Dermis blood vessel endothelial cell (primary cell): ENCODE measurements around the gene ESRRA. TPM values are rescaled to one million over a fixed set of nuclear protein-coding genes. Genes with fewer than 3 reads are reported as not detected.

Source experiments
- DNase-seq: peaks from one replicate; pipeline ENCODE4 v3.0.0; 2010
- total RNA-seq: library from RNA; depleted of rRNA; stranded (reverse); fragments of >200 nt; gene quantifications from 2 replicates; pipeline ENCODE4 v1.2.3, GENCODE V29; 2014

ESRRA gene
- total RNA-seq, 1 donor from 2014 or later: 76.7 TPM

DNA sequence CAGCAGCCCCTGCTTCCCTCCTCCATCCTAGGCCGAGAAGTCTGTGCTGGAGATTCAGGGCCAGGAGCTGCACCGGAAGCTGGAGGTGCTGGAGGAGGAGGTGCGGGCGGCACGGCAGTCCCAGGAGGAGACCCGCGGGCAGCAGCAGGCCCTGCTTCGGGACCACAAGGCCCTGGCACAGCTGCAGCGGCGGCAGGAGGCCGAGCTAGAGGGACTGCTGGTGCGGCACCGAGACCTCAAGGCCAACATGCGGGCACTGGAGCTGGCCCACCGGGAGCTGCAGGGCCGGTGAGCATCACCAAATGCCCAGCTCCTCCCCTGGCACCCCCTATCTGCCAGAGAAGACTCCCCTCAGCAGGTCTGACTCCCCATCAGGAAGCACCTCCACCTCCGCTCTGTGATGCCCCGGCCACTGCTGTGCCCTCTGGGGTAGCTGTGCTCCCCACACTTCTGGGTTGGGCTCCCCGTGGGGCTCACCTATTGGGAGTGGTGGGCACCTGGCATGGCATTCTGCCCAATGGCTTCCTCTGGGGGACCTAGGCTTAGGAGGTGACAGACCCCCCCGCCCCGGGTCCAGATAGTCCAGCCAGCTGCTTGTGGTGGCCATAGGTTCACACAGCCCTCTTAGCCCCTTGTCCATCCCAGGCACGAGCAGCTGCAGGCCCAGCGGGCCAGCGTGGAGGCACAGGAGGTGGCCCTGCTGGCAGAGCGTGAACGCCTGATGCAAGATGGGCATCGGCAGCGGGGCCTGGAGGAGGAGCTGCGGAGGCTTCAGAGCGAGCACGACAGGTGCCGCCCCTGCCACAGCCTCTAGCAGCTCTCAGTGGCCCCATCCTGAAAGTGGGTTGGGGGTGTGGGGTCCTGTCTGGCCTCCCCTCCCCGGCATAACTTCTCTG lies 47.0 kb downstream of the ESRRA start:
- DNase-seq: no peak

DNA sequence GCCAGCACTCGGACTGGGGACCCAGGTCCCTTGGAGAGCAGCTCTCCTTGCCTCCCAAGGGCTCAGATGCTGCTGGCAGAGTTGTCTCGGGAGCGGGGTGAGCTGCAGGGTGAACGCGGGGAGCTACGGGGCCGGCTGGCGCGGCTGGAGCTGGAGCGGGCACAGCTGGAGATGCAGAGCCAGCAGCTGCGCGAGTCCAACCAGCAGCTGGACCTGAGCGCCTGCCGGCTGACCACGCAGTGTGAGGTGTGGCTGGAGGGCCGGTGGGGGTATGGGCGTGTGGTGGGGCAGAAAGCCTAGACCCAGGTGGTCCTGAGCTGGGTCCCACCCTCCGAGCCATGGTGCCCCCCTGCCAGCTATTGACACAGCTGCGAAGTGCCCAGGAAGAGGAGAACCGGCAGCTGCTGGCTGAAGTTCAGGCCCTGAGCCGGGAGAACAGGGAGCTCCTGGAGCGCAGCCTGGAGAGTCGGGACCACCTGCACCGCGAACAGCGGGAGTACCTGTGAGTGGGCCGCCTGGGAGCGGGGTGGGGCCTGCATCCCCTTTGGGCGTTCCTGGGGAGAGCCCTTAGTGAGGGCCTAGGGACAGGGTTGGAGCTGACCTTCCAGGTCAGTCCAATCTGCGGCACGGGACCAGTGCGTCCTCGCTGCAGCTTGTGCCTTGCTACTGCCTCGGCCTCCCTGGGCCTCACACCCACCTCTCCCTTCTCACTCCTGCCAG lies 47.8 kb downstream of the ESRRA start:
- no peak for DNase-seq

DNA sequence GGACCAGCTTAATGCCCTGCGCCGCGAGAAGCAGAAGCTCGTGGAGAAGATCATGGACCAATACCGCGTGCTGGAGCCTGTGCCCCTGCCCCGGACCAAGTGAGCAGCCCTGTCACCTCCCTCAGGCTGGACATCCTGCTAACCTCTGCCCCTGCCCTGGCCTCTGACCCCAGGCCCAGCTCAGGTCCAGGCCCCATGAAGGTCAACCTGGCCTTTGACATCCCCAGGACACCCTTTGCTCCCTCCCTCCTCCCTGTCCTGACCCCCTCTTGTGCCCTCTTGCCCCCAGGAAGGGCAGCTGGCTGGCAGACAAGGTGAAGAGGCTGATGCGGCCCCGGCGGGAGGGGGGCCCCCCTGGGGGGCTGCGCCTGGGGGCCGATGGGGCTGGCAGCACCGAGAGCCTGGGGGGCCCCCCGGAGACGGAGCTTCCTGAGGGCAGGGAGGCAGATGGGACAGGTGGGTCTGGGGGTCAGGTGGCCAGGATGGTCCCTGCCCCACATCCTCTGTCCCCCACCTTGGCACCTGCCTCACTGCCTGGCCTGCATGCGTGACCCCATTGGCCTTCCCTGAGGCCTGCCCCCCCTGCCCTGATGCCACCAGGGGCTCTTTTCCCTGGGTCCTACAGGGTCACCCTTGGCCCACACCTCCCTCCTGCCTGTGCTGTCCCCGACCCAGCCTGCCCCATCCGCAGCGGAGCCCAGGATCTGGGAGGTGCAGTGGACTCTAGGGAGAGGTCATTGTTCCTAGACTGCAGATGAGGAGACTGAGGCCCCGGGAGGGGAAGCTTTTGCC lies 48.6 kb downstream of the ESRRA start:
- DNase-seq: no peak

DNA sequence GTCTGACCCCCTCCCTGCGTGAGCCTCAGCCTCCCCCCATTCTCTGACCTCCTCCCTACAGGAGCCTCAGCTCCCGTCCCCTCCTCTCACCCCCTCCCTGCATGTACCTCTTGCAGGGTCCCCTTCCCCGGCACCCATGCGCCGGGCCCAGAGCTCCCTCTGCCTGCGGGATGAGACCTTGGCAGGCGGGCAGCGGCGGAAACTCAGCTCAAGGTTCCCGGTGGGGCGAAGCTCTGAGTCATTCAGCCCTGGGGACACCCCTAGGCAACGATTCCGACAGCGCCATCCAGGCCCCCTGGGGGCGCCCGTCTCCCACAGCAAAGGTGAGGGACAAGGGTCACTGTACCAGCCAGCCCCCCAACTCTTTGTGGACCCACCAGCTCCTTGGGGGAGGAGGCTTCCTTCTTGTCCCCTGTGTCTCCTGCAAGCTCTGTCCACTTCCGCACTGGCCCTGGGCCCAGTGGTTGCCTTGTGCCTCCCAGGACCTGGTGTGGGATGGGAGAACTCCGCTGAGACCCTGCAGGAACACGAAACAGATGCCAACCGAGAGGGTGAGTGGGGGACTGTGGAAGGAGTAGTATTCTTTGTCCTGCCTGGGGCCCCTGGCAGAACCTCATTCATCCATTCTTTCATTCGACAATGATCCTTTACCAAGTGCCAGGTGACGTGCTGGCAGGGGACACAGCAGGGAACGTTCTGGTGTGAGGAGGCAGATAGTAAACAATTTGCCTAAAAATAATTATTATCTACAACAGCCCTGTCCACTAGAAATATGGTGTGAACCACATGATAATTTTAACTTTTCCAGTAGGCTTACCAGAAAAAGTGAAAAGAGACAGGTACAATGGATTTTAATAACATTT lies 50.0 kb downstream of the ESRRA start:
- DNase-seq: peak; percentile 89

DNA sequence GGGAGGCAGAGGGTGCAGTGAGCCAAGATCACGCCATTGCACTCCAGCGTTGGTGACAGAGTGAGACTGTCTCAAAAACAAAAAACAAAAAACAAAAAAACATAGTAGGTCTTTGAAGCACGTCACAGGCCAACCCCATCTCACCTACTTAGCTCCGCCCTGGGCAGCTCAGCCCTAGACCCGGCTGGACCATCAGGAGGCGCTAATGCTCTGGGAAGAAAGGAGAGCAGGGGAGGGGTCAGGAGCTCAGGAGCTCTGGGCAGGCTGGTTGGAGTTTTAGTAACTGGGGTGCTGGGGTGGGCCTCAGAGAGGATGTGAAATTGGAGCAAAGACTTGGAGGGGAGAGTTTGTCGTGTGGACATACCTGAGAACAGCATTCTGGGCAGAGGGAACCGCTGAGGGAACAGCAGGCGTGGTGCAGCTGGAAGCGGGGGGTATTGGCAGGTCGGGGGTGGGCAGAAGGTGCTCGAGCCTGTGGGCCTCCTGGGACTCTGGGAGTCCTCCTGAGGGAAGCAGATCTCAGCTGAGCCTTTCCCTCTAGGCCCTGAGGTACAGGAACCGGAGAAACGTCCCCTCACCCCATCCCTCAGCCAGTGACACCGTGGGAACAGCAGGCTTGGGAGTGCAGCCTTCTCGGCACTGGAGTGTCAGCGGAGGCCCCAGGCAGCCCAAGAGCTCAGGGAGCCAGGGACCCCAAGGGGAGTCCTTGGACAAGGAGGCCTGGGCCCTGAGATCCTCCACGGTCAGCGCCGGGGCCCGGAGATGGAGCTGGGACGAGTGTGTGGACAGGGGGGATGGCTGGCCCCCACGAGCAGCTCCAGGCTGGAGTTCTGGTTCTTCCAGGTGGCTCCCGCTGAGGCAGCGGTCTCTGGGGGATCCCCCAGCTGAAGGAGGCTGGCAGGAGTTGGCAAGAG lies 51.4 kb downstream of the ESRRA start:
- DNase-seq: peak; percentile 61

DNA sequence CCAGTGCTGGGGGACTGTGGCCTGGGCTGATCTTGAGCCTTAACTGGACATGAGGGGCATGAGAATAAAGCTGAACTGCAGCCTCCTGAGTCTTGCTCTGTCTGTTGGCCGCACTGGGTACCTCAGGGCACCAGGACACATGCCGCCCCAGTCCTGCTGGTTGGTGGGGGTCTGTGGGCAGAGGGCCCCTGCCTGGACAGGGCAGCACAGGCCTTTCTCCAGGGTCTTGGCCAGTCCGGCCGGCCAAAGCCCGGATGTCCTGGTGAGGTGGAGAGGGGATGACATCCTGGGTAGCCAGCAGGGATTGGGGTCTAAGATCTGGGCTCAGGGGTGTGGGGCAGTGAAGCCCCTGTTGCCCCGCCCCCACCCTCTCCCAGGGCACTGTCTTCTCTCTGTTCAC lies 52.1 kb downstream of the ESRRA start:
- DNase-seq: no peak

DNA sequence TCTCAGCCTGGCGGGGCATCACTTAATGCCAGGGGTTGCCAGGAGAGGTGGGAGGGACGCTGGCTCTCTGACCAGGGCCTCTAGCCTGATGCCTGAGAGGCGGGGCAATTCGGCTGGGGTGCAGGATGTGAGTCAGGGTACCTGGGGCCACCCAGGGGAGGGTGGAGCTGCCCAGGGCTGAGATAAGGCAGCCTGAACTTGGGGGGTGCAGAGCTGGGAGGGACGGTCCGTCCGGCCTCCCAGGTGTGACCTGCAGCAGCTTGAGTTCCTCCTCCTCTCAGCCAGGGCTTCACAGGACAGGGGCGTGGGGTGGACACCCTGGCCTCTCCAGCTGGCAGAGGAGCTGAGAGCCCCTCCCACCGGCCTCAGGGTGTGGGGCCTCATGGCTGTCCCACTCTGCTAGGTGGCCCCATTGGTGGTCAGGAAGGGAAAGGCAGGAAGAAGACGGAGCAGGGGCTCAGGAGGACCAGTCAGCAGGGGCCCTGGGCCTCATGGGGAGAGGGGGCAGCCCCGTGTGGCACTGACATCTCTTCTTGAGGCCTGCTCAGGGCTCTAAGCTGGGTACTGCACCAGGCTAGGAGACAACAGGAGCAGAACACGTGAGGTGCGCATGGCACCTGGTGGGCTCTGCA lies 52.7 kb downstream of the ESRRA start:
- DNase-seq: no peak

DNA sequence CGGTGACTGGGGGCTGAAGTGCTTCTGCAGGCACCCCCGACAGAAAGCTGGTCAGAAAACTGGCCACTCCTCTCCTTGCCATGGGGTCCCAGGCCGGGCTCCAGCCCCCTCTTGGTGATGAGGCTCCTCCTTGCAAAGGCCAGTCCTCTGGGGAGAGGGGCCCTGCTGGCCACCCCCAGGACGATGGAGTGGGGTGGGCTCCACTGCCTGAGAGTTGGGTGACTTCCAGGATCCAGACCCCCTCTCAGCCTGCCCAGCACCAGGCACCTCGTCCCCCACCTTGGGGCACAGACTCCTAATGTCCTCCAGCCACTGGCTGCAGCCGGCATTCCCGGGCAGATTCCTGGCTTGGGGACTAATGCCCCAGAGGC lies 53.2 kb downstream of the ESRRA start:
- no peak for DNase-seq

DNA sequence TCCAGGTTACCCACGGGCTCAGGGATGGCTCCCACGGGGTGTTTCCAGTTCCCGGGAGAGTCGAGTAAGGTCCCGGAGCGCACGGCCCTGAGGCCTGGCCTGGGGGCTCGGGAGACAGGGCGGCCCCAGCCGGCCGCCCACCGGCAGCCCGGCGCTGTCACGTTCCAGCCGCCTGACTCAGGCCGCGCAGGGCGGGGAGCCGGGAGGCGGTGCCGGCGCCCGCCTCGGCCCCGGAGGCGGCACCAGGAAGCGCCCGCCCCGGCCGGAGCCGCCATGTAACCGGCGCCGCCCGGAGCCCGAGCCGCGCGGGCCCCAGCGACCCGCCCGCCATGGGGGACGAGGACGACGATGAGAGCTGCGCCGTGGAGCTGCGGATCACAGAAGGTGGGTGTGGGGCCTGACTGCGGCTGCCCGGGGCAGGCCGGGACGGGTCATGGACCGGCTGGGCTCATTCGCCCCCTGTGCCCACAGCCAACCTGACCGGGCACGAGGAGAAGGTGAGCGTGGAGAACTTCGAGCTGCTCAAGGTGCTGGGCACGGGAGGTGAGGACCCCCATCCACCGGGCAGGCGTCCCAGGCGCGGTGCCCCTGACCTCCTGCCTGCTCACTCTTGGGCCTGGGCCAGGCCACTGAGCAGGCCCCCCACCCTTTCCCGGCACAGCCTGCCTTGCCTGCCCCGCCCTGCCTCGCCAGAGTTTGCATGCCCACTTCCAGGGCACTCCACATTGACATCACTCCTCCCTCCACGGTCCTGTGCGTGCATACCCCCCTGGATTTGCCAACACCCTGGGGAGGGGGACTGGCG lies 53.8 kb downstream of the ESRRA start, which contains the start of gene RPS6KA4:
TSS of gene RPS6KA4 (plus strand) at position 256 of the 805 bp plus-strand sequence. CDS start at position 330, 74 bp downstream.
- peak; percentile 68 for DNase-seq

DNA sequence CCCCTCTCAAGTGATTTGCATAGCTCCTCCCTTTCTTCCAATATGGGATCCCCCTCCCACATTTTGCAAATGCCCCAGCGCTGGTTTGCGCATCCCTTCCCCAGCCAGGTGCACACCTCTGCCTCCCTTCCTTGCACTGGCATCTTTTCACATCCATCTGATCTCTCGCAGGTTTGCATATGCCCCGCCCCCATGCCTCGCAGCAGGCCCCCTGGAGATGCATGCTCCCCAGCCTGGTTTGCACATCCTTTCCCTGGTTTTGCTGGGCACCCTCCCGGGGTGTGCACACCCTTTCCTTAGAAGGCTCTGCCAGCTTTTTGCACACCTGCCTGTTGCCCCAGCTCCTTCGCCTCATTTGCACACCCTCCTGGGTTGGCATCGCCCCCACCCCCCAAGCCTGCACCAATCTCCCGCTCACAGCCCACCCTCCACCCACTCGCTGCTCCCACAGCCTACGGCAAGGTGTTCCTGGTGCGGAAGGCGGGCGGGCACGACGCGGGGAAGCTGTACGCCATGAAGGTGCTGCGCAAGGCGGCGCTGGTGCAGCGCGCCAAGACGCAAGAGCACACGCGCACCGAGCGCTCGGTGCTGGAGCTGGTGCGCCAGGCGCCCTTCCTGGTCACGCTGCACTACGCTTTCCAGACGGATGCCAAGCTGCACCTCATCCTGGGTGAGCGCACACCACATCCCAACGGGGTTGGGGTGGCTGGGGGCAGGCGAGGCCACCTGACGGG lies 54.6 kb downstream of the ESRRA start:
- DNase-seq: no peak

DNA sequence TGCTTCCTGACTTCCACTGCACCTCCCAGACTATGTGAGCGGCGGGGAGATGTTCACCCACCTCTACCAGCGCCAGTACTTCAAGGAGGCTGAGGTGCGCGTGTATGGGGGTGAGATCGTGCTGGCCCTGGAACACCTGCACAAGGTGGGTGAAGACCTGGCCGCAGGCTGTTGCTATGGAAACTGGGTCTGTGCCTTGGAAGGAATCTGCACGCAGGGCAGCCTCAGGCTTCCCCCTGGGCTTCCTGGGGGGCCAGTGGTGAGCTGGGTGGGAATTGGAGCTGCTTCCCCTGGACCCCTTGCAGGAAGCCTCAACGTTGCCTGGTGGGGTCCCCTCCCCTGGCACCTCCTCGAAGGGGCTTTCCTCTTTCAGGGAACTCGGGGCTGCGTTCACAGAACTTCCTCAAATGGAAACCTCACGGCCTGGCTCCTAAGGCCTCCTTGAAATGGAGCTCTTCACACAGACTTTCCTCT lies 55.2 kb downstream of the ESRRA start:
- DNase-seq: no peak

DNA sequence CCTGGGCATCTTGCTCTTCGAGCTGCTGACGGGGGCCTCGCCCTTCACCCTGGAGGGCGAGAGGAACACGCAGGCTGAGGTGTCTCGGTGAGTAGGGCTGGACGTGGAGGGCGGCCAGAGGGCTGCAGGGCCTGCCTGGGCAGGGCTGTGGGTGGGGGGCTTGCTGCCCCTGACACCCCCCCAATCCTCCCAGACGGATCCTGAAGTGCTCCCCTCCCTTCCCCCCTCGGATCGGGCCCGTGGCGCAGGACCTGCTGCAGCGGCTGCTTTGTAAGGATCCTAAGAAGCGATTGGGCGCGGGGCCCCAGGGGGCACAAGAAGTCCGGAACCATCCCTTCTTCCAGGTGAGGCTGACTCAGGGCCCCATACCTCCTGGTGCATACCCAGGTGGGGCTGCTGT lies 56.3 kb downstream of the ESRRA start:
- DNase-seq: no peak

DNA sequence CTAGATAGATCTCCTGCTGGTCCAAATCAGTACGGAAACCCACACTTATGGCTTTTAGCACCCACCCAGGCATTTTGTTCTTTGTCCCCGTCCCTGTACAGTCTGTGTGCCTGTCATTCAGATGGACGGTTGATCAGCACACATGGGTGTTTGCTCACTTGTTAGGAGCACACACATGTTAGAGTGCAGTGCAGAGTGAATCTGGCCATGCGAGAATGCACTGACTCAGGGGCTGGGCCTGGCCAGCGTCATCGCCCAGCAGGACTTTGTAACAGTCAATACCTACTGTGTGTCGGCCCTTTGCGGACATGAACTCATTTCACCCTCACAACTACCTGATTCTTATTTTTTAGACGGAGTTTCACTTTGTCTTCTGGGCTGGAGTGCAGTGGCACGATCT lies 57.0 kb downstream of the ESRRA start:
- DNase-seq: no peak

DNA sequence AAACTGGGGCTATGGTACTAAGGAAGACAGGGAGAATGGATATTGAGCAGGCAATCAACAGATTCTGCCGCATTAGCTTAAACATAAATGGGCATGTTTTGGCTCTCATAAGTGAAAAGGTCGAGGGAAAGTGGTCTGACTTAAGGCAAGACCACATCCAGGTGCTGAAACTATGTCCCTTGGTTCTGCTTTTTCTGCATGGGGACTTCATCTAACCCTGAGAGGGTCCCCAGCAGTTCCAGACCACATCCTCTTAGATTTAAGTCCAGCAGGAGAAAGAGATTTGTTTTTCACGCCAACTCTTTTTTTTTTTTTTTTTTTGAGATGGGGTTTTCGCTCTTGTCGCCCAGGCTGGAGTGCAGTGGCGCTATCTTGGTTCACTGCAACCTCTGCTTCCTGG lies 59.1 kb downstream of the ESRRA start:
- no peak for DNase-seq

DNA sequence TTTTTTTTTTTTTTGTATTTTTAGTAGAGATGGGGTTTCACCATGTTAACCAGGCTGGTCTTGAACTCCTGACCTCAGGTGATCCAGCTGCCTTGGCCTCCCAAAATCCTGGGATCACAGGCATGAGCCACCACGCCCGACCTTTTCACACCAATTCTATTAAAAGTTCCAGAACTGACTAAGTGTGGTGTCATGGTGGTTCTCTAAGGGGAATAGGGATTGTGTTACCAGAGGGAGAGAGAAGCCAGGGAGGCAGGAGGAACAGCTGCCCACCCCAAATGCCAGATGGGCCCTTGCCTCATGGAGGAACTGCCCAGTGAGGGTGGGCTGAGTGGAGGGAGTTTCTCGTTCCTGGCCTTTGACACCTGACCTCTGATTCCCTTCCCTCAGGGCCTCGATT lies 59.6 kb downstream of the ESRRA start:
- DNase-seq: no peak
